Mammary epithelial cell (primary cell): Measurements from ENCODE around the gene FGFR1OP2.

ENCODE experiments used
- CTCF ChIP-seq, 2 donors: IDR thresholded peaks in 1 of 2; conservative IDR thresholded peaks in 1 of 2; 2 replicates each; pipeline ENCODE4 v1.5.1; 2011 to 2012; ENCODE audit warnings: inconsistent platforms in 2 of 2, low read length in 2 of 2, mild to moderate bottlenecking in 2 of 2, control low read depth in 1 of 2, low read depth in 1 of 2; ENCODE audit not compliant: insufficient read depth in 1 of 2; ENCODE audit errors: extremely low read depth in 1 of 2
- EZH2 ChIP-seq: IDR thresholded peaks from 2 replicates; pipeline ENCODE4 v1.6.1; 2012; ENCODE audit warnings: low read length, inconsistent platforms, borderline replicate concordance

- TF ChIP-seq CTCF (conservative IDR thresholded peaks at IDR 0.05 in 1 of 2, IDR thresholded peaks at IDR 0.05 in 1 of 2; ENCODE audit: extremely low read depth in 1 of 2, insufficient read depth in 1 of 2, low read depth in 1 of 2, low read length in 2 of 2) (no peak), EZH2 (no peak)
Observed at GRCh38 chr12:26954027-26954426, 15.8 kb downstream of the FGFR1OP2 start.
